Caco-2 (cell line): ENCODE measurements around the gene CCRL2. TPM values are rescaled to one million over a fixed set of nuclear protein-coding genes. Genes with fewer than 3 reads are reported as not detected.

Source experiments
- BruUV-seq: library from RNA; stranded (reverse); fragments of 400-500 nt; replicated peaks from 2 replicates; lab custom pipeline; 2021; lab: Mats Ljungman, UMichigan
- CTCF ChIA-PET: fragments of 300-600 bp; sonication (Branson Sonifier 250); formaldehyde crosslinking; loops from one replicate; lab custom pipeline; 2022; ENCODE audit warnings: antibody characterized with exemption; lab: Charles Lee
- POLR2A ChIA-PET: fragments of 300-600 bp; sonication (Branson Sonifier 250); formaldehyde crosslinking; loops from one replicate; lab custom pipeline; 2022; ENCODE audit warnings: antibody characterized with exemption; lab: Charles Lee
- DNase-seq, 2 experiments: peaks; one replicate each; pipeline versions ENCODE4 v3.0.0 to v3.0.0-alpha.2; 2020 to 2022
- H3K27me3 ChIP-seq: replicated peaks from 2 replicates; pipeline ENCODE4 v1.6.0; 2011; ENCODE audit warnings: low read length; ENCODE audit not compliant: control insufficient read depth, insufficient read depth
- H3K36me3 ChIP-seq: 2 replicates; pipeline ENCODE4 v1.5.1; 2011; ENCODE audit warnings: low read length; ENCODE audit not compliant: control insufficient read depth, insufficient read depth
- H3K4me1 ChIP-seq: fragments of 250-450 bp; sonication (Bioruptor Pico); 2 replicates; pipeline ENCODE4 v1.5.1; 2020; ENCODE audit warnings: mild to moderate bottlenecking
- H3K4me3 ChIP-seq: 2 replicates; pipeline ENCODE4 v1.5.1; 2011; ENCODE audit warnings: low read depth, mild to moderate bottlenecking, control low read depth, low read length
- H3K9me3 ChIP-seq: fragments of 250-450 bp; sonication (Bioruptor Pico); 2 replicates; pipeline ENCODE4 v1.5.1; 2020; ENCODE audit warnings: mild to moderate bottlenecking, moderate library complexity
- H3K27ac Mint-ChIP-seq: one replicate; pipeline ENCODE4 v1.8.0; 2022; ENCODE audit warnings: mixed read lengths; ENCODE audit not compliant: unreplicated experiment
- H3K27me3 Mint-ChIP-seq: one replicate; pipeline ENCODE4 v1.8.0; 2022; ENCODE audit warnings: mixed read lengths; ENCODE audit not compliant: insufficient read depth, unreplicated experiment
- H3K36me3 Mint-ChIP-seq: one replicate; pipeline ENCODE4 v1.8.0; 2022; ENCODE audit warnings: mild to moderate bottlenecking, mixed read lengths; ENCODE audit not compliant: insufficient read depth, unreplicated experiment
- H3K4me1 Mint-ChIP-seq: one replicate; pipeline ENCODE4 v1.8.0; 2022; ENCODE audit warnings: low read depth, mixed read lengths; ENCODE audit not compliant: unreplicated experiment
- H3K4me3 Mint-ChIP-seq: one replicate; pipeline ENCODE4 v1.8.0; 2022; ENCODE audit warnings: mild to moderate bottlenecking, moderate library complexity, mixed read lengths; ENCODE audit not compliant: unreplicated experiment
- H3K9me3 Mint-ChIP-seq: one replicate; pipeline ENCODE4 v1.8.0; 2022; ENCODE audit warnings: mixed read lengths; ENCODE audit not compliant: unreplicated experiment
- CTCF ChIP-seq, 2 experiments: fragments of 200-600 bp in 1 of 2; IDR thresholded peaks; 1 replicate in 1 of 2; 2 replicates in 1 of 2; pipeline versions ENCODE4 v1.5.1 to v1.8.0; 2011 to 2022; ENCODE audit warnings: antibody characterized with exemption in 1 of 2, control low read depth in 1 of 2, inconsistent platforms in 1 of 2, low read depth in 1 of 2, low read length in 1 of 2, mild to moderate bottlenecking in 1 of 2, moderate library complexity in 1 of 2; ENCODE audit not compliant: insufficient read depth in 1 of 2, severe bottlenecking in 1 of 2, unreplicated experiment in 1 of 2
- intact Hi-C: fragments of 100-400 bp; cut with micrococcal nuclease; formaldehyde crosslinking; loops from one replicate; pipeline ENCODE4 v1.10.0; 2022; ENCODE audit not compliant: unreplicated experiment
- total RNA-seq: library from RNA; stranded (reverse); gene quantifications from 2 replicates; pipeline ENCODE4 v1.2.3, GENCODE V29; 2022

CCRL2 gene
- total RNA-seq, 1 experiment from 2014 or later: 1.0 TPM

- no peak for TF ChIP-seq CTCF (IDR thresholded peaks at IDR 0.05; ENCODE audit: insufficient read depth in 1 of 2, low read depth in 1 of 2, low read length in 1 of 2, severe bottlenecking in 1 of 2, unreplicated experiment in 1 of 2)
- Mint-ChIP-seq H3K4me3 (no peak overlapping the region), H3K27me3 (no peaks in the 10 kb centered on the region), H3K36me3 (no peaks in the 10 kb centered on the region), H3K4me1 (no peaks in the 10 kb centered on the region), H3K9me3 (no peaks in the 10 kb centered on the region), H3K27ac (no peak overlapping the region)
- H3K9me3 ChIP-seq: no peaks in the 10 kb centered on the region
- no peaks in the 10 kb centered on the region for H3K4me1 ChIP-seq
- no peak overlapping the region for H3K4me3 ChIP-seq
- DNase-seq: no peak
- POLR2A ChIA-PET: no interaction called here
- H3K36me3 ChIP-seq: no peaks in the 10 kb centered on the region
- BruUV-seq: no TSS peak
- intact Hi-C loops: no loop called here
- CTCF ChIA-PET: interaction anchor here (0.6 to 1.1 kb wide), 2 partner anchors 15 to 75 kb away, joined by 3 to 4 read pairs; no protein-coding TSS in a partner anchor
- no peaks in the 10 kb centered on the region for H3K27me3 ChIP-seq
Measured at GRCh38 chr3:46447228-46447985, 40.3 kb downstream of the CCRL2 start.

DNA sequence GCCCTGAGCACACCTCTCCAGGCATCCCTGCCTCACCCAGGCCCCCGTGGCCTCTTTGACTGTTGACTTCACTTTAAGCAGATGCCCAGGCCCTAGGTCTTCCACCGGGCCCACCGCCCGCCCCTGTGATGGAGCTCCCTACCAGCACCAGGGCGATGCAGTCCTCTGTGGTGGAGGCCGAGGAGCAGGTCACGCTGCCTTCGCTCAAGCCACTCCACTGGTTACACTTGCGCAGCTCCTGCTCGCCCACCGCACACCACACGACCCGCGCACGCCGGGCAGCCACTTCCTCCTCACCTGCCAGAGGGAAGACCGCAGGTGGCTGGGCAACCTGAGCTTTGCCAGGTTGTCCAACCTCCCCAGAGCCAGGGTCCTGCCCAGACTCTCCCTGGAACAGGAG is 41.7 kb downstream of the CCRL2 start:
- H3K4me3 ChIP-seq: no peak overlapping the region
- H3K9me3 ChIP-seq: peaks cover 3% of the 10 kb centered on the region; the same call in 1 of the 2 replicates
- Mint-ChIP-seq H3K4me1 (no peaks in the 10 kb centered on the region), H3K27me3 (no peaks in the 10 kb centered on the region), H3K9me3 (no peaks in the 10 kb centered on the region), H3K36me3 (no peaks in the 10 kb centered on the region), H3K27ac (no peak overlapping the region), H3K4me3 (no peak overlapping the region)
- H3K27me3 ChIP-seq: no peaks in the 10 kb centered on the region
- H3K4me1 ChIP-seq: no peaks in the 10 kb centered on the region
- TF ChIP-seq CTCF (IDR thresholded peaks at IDR 0.05; ENCODE audit: insufficient read depth in 1 of 2, low read depth in 1 of 2, low read length in 1 of 2, severe bottlenecking in 1 of 2, unreplicated experiment in 1 of 2): no peak
- no peaks in the 10 kb centered on the region for H3K36me3 ChIP-seq
- intact Hi-C loops: no loop called here
- ChIA-PET CTCF (no interaction called here), POLR2A (no interaction called here)
- no TSS peak for BruUV-seq
- no peak for DNase-seq

- intact Hi-C loops: no loop called here
- POLR2A ChIA-PET: no interaction called here
- no peaks in the 10 kb centered on the region for H3K4me1 ChIP-seq
- H3K36me3 Mint-ChIP-seq: no peaks in the 10 kb centered on the region
- no peak overlapping the region for H3K27ac Mint-ChIP-seq
- peak; percentile 35 to 38 for TF ChIP-seq CTCF (IDR thresholded peaks at IDR 0.05; ENCODE audit: insufficient read depth in 1 of 2, low read depth in 1 of 2, low read length in 1 of 2, severe bottlenecking in 1 of 2, unreplicated experiment in 1 of 2)
- CTCF ChIA-PET: interaction anchor here (1.2 to 1.9 kb wide), 3 partner anchors 12 to 108 kb away, joined by 3 to 7 read pairs (median 3); no protein-coding TSS in a partner anchor
- H3K9me3 Mint-ChIP-seq: no peaks in the 10 kb centered on the region
- no peaks in the 10 kb centered on the region for H3K4me1 Mint-ChIP-seq
- DNase-seq: peak in 1 of 2 experiments; percentile 19
- H3K36me3 ChIP-seq: no peaks in the 10 kb centered on the region
- H3K27me3 ChIP-seq: no peaks in the 10 kb centered on the region
- H3K4me3 ChIP-seq: no peak overlapping the region
- no peak overlapping the region for H3K4me3 Mint-ChIP-seq
- no TSS peak for BruUV-seq
- no peaks in the 10 kb centered on the region for H3K27me3 Mint-ChIP-seq
- peaks cover 3% of the 10 kb centered on the region; the same call in 1 of the 2 replicates for H3K9me3 ChIP-seq
Measured at GRCh38 chr3:46449755-46450552, 42.9 kb downstream of the CCRL2 start.
